Loucy (cell line): ENCODE data around the gene ZSWIM9.

Experiments used
- H2AFZ ChIP-seq: fragments of 200-600 bp; sonication (generic); 2 replicates; pipeline ENCODE4 v1.6.0; 2016; ENCODE audit warnings: antibody characterized with exemption, mild to moderate bottlenecking, low read length, moderate library complexity
- H3F3A ChIP-seq: fragments of 200-600 bp; 2 replicates; pipeline ENCODE4 v1.6.0; 2016; ENCODE audit warnings: antibody characterized with exemption, low read depth, mild to moderate bottlenecking
- H3K27me3 ChIP-seq: fragments of 200-600 bp; sonication (generic); 2 replicates; pipeline ENCODE4 v1.6.1; 2014; ENCODE audit warnings: low read length, mild to moderate bottlenecking; ENCODE audit not compliant: insufficient read depth, poor library complexity, severe bottlenecking
- H3K36me3 ChIP-seq: fragments of 200-600 bp; sonication (generic); 2 replicates; pipeline ENCODE4 v1.6.1; 2016; ENCODE audit warnings: low read length; ENCODE audit not compliant: insufficient read depth
- H3K4me1 ChIP-seq: fragments of 200-600 bp; sonication (generic); 2 replicates; pipeline ENCODE4 v1.5.1; 2014; ENCODE audit warnings: low read length, mild to moderate bottlenecking; ENCODE audit not compliant: insufficient read depth, poor library complexity, severe bottlenecking
- H3K4me2 ChIP-seq: fragments of 200-600 bp; sonication (generic); 2 replicates; pipeline ENCODE4 v1.6.0; 2014; ENCODE audit warnings: antibody characterized with exemption, low read length, low read depth, mild to moderate bottlenecking; ENCODE audit not compliant: poor library complexity, severe bottlenecking
- H3K4me3 ChIP-seq: fragments of 200-600 bp; sonication (generic); 2 replicates; pipeline ENCODE4 v1.5.1; 2014; ENCODE audit warnings: low read length, mild to moderate bottlenecking, mixed read lengths; ENCODE audit not compliant: poor library complexity, severe bottlenecking
- H3K79me2 ChIP-seq: fragments of 200-600 bp; sonication (generic); 2 replicates; pipeline ENCODE4 v1.6.1; 2014; ENCODE audit warnings: low read length; ENCODE audit not compliant: insufficient read depth
- H3K9ac ChIP-seq: fragments of 200-600 bp; sonication (generic); 2 replicates; pipeline ENCODE4 v1.6.0; 2014; ENCODE audit warnings: mild to moderate bottlenecking, low read depth, low read length, moderate library complexity; ENCODE audit not compliant: poor library complexity, severe bottlenecking
- H3K9me2 ChIP-seq: fragments of 200-600 bp; sonication (generic); replicated peaks from 2 replicates; pipeline ENCODE4 v1.6.1; 2016; ENCODE audit warnings: low read depth, low read length, mixed read lengths
- H3K9me3 ChIP-seq: fragments of 200-600 bp; sonication (generic); 2 replicates; pipeline ENCODE4 v1.6.1; 2014; ENCODE audit warnings: mild to moderate bottlenecking, antibody characterized with exemption, low read length, low read depth; ENCODE audit not compliant: insufficient read depth
- H4K20me1 ChIP-seq: fragments of 200-600 bp; sonication (generic); 2 replicates; pipeline ENCODE4 v1.6.0; 2014; ENCODE audit warnings: antibody characterized with exemption, low read length, mild to moderate bottlenecking; ENCODE audit not compliant: insufficient read depth, poor library complexity, severe bottlenecking
- EZH2phosphoT487 ChIP-seq: fragments of 200-600 bp; IDR thresholded peaks from 2 replicates; pipeline ENCODE4 v1.6.1; 2018; ENCODE audit warnings: antibody characterized with exemption, mild to moderate bottlenecking, moderate library complexity, borderline replicate concordance
- TF ChIP-seq, protein P1 (sequence below): fragments of 200-600 bp; sonication (generic); conservative IDR thresholded peaks from 2 replicates; pipeline ENCODE4 v1.5.1; 2014; ENCODE audit warnings: mild to moderate bottlenecking, antibody characterized with exemption, low read length

ZSWIM9 gene

GRCh38 chr19:48122421-48122820, 48.1 kb upstream of the ZSWIM9 start:
- TF ChIP-seq, protein P1, sequence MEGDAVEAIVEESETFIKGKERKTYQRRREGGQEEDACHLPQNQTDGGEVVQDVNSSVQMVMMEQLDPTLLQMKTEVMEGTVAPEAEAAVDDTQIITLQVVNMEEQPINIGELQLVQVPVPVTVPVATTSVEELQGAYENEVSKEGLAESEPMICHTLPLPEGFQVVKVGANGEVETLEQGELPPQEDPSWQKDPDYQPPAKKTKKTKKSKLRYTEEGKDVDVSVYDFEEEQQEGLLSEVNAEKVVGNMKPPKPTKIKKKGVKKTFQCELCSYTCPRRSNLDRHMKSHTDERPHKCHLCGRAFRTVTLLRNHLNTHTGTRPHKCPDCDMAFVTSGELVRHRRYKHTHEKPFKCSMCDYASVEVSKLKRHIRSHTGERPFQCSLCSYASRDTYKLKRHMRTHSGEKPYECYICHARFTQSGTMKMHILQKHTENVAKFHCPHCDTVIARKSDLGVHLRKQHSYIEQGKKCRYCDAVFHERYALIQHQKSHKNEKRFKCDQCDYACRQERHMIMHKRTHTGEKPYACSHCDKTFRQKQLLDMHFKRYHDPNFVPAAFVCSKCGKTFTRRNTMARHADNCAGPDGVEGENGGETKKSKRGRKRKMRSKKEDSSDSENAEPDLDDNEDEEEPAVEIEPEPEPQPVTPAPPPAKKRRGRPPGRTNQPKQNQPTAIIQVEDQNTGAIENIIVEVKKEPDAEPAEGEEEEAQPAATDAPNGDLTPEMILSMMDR: no peak
- no peak for TF ChIP-seq EZH2phosphoT487
- Histone ChIP-seq H3K4me3 (no peak overlapping the region), H4K20me1 (no peaks in the 10 kb centered on the region), H3K9ac (peak overlapping the region; percentile 42), H3K9me3 (no peaks in the 10 kb centered on the region), H3F3A (no peaks in the 10 kb centered on the region), H3K4me1 (peaks cover 9% of the 10 kb centered on the region), H3K79me2 (no peaks in the 10 kb centered on the region), H3K4me2 (no peak overlapping the region), H3K36me3 (peaks cover 66% of the 10 kb centered on the region; the same call in 1 of the 2 replicates), H3K27me3 (no peaks in the 10 kb centered on the region), H2AFZ (no peak overlapping the region), H3K9me2 (no peaks in the 10 kb centered on the region)

GRCh38 chr19:48123907-48124651, 46.4 kb upstream of the ZSWIM9 start:
- Histone ChIP-seq H3K4me1 (peaks cover 9% of the 10 kb centered on the region), H3K9ac (no peak overlapping the region), H3K79me2 (no peaks in the 10 kb centered on the region), H3K9me2 (no peaks in the 10 kb centered on the region), H3K27me3 (no peaks in the 10 kb centered on the region), H3K4me2 (no peak overlapping the region), H3K36me3 (peaks cover 63% of the 10 kb centered on the region; the same call in 1 of the 2 replicates), H3K9me3 (no peaks in the 10 kb centered on the region), H3F3A (no peaks in the 10 kb centered on the region), H4K20me1 (no peaks in the 10 kb centered on the region), H3K4me3 (no peak overlapping the region), H2AFZ (no peak overlapping the region)
- TF ChIP-seq, protein P1: no peak
- TF ChIP-seq EZH2phosphoT487: no peak

DNA sequence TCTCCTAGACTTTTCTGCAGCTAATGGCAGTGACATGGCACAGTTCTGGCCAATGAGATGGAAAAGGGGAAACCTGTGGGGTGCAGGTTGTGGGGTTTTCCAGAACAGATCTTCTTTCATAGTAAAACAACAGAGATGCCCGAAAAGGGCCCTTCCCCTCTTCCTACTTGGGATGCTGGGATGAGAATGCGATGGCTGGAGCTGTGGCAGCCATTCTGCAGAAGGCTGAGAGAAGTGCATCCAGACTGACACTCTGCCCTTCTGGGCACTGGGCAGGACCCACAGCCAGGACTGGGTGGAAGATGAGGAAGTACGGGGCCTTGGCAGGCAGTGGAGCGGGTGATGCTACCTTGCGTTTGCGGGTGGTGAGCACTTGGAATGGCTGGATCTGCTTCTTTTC, 42.9 kb upstream of the ZSWIM9 start:
- Histone ChIP-seq H3K4me3 (no peak overlapping the region), H3F3A (no peaks in the 10 kb centered on the region), H3K9ac (no peak overlapping the region), H3K36me3 (peaks cover 62% of the 10 kb centered on the region; the same call in 1 of the 2 replicates), H4K20me1 (no peaks in the 10 kb centered on the region), H3K27me3 (no peaks in the 10 kb centered on the region), H3K9me2 (no peaks in the 10 kb centered on the region), H3K4me1 (no peaks in the 10 kb centered on the region), H3K79me2 (no peaks in the 10 kb centered on the region), H2AFZ (no peak overlapping the region), H3K9me3 (no peaks in the 10 kb centered on the region), H3K4me2 (no peak overlapping the region)
- no peak for TF ChIP-seq EZH2phosphoT487
- TF ChIP-seq, protein P1: no peak
